ENCODE data around the gene GRM8.

Gene GRM8

DNA sequence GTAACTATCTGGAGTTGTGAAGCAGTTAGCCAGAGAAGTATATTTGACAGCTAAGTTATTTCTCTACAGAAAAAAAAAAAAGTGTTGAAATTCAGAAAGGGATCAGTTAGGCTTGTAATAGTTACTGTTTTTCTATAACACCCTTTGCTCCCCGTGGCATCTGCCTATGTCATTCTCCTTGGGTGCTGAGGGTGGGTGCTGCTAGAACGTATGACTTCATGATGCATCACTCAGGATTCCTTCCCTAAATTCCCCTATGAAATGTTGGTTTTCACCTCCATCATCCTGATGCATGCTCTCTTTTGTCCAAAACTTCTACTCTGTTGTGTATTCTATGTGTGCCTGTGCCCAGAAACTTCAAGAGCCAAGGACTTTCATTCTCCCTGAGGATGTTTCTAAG is 536.4 kb downstream of the GRM8 start:
- no peak for DNase-seq (ENCODE audit: low read depth)
- Histone ChIP-seq H3K27me3 (replicated peaks; ENCODE audit: control insufficient read depth, insufficient read depth, low read length) (no peaks in the 10 kb centered on the region), H3K9ac (ENCODE audit: low read length) (no peak overlapping the region), H3K9me3 (ENCODE audit: control insufficient read depth, low read length) (peaks cover 7% of the 10 kb centered on the region), H3K4me3 (ENCODE audit: low read length) (no peak overlapping the region), H3K4me1 (ENCODE audit: control insufficient read depth, insufficient read depth, low read length) (no peaks in the 10 kb centered on the region), H3K36me3 (ENCODE audit: control insufficient read depth, insufficient read depth, low read length, severe bottlenecking) (no peaks in the 10 kb centered on the region)

DNA sequence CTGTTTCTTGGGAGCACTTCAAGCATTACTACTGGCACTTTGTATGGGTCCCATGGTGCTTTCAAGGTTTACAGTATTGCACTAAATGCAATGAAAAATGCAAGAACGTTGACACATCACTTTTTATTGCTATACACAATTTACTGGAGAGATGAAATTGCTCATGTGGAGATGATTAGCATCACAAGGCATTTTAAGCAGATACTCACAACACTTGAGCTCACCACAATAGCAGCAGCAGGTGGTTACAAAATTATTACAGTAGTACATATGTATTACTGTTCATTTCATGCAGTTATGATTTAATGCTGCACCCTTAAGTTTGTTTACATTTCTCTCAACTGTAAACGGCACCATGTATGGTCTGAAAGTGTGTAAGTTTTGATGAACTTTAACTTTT is 537.7 kb downstream of the GRM8 start:
- DNase-seq (ENCODE audit: low read depth), result no peak
- H3K27me3 ChIP-seq (replicated peaks; ENCODE audit: control insufficient read depth, insufficient read depth, low read length), result no peaks in the 10 kb centered on the region
- H3K4me3 ChIP-seq (ENCODE audit: low read length), result no peak overlapping the region
- H3K9ac ChIP-seq (ENCODE audit: low read length), result no peak overlapping the region
- peaks cover 14% of the 10 kb centered on the region for H3K9me3 ChIP-seq (ENCODE audit: control insufficient read depth, low read length)
- no peaks in the 10 kb centered on the region for H3K36me3 ChIP-seq (ENCODE audit: control insufficient read depth, insufficient read depth, low read length, severe bottlenecking)
- H3K4me1 ChIP-seq (ENCODE audit: control insufficient read depth, insufficient read depth, low read length), result no peaks in the 10 kb centered on the region

DNA sequence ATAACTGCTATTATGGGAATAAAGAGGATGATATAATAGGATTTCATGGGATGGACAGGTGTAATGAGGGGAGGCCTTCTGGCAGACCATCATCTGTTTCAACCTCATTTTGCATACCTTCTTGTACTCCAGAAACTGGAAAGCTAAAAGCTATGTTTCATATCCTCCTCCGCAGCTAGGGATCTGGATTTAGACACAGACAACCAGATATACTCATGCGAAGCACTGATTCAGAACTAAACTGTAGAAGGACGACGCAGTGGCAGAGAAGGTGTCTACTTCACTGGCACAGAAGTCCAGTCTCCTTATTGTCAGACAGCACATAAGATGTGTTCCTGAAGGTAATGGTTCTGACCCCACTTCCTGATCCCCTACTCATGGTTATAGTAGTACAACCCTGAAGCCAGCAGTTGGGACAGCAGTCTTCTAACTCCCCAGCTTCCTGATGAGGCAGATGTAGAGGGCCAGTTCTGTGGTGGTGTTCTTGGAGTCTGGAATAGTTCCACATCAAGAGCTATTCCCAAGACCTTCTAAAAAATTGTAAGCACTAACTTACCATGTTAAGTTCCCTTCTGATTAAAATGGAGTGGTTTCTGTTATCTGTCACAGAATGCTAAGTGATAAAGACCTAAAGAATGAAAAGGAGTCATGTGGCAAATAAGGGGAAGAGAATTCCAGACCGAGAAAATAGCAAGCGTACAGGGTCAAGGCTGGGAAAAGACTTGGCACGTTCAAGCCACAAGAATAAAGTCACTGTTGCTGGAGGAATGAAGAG is 550.3 kb downstream of the GRM8 start:
- Histone ChIP-seq H3K9ac (ENCODE audit: low read length) (no peak overlapping the region), H3K27me3 (replicated peaks; ENCODE audit: control insufficient read depth, insufficient read depth, low read length) (no peaks in the 10 kb centered on the region), H3K36me3 (ENCODE audit: control insufficient read depth, insufficient read depth, low read length, severe bottlenecking) (no peaks in the 10 kb centered on the region), H3K9me3 (ENCODE audit: control insufficient read depth, low read length) (no peaks in the 10 kb centered on the region), H3K4me3 (ENCODE audit: low read length) (no peak overlapping the region), H3K4me1 (ENCODE audit: control insufficient read depth, insufficient read depth, low read length) (peaks cover 7% of the 10 kb centered on the region)
- DNase-seq (ENCODE audit: low read depth), result no peak

DNA sequence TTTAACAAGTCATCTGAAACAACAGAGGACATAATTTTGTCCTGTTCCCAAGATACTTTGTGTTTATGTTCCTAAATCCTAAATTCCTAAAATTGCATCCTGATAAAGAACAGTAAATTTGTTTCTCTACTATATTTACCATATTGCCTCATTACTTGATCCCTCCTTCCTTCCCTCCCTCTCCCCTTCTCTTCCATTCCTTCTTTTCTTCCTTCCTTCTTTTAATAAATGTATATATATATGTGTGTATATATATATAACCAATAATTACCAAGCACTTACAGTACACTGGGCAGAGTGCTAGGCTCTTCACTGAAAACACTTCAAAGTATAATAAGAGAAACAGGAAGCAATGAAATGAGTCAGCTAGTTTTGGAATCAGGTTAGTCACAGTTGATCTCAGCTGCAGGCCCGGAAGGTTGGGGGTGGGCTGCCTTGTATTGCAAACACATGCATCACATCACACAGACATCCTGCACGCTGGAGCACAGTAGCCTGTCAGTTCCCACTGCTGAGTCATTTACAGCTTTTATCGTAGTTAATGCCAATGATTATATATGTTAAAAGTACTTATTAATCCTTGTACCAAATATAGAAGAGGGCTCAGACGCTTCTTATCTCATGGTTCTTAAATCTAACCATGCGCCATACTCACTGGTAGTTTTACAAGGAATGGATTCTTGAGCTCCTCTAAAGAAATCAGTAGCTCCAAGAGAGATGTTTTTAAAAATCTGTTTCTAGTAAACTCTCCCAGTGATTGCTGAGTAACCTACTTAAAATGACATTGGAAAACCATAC is 551.7 kb downstream of the GRM8 start:
- Histone ChIP-seq H3K9ac (ENCODE audit: low read length) (peak overlapping the region; percentile 37), H3K9me3 (ENCODE audit: control insufficient read depth, low read length) (no peaks in the 10 kb centered on the region), H3K36me3 (ENCODE audit: control insufficient read depth, insufficient read depth, low read length, severe bottlenecking) (no peaks in the 10 kb centered on the region), H3K4me3 (ENCODE audit: low read length) (peak overlapping the region; percentile 39), H3K4me1 (ENCODE audit: control insufficient read depth, insufficient read depth, low read length) (peaks cover 7% of the 10 kb centered on the region), H3K27me3 (replicated peaks; ENCODE audit: control insufficient read depth, insufficient read depth, low read length) (no peaks in the 10 kb centered on the region)
- peak; percentile 44 for DNase-seq (ENCODE audit: low read depth)

DNA sequence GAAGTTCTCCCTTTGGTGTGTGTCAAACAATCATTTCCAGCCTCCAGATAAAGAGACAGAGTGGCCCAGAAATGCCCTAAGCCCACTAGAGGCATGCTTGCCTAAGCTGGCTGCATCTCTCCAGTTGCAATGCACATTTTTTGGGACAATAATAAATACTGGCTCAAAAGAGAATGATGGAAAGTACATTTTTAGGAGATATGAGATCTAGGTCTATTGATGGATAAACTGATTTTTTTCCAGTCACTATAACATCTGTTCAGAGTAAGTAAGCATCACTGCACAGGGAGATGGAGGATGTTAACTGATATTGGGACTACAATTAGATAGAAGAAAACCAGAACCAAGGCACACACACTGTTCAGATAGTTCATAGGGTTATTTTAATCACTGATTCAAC is 553.0 kb downstream of the GRM8 start:
- no peak for DNase-seq (ENCODE audit: low read depth)
- no peaks in the 10 kb centered on the region for H3K9me3 ChIP-seq (ENCODE audit: control insufficient read depth, low read length)
- no peak overlapping the region for H3K4me3 ChIP-seq (ENCODE audit: low read length)
- H3K9ac ChIP-seq (ENCODE audit: low read length), result no peak overlapping the region
- peaks cover 7% of the 10 kb centered on the region for H3K4me1 ChIP-seq (ENCODE audit: control insufficient read depth, insufficient read depth, low read length)
- H3K27me3 ChIP-seq (replicated peaks; ENCODE audit: control insufficient read depth, insufficient read depth, low read length), result no peaks in the 10 kb centered on the region
- H3K36me3 ChIP-seq (ENCODE audit: control insufficient read depth, insufficient read depth, low read length, severe bottlenecking), result no peaks in the 10 kb centered on the region

DNA sequence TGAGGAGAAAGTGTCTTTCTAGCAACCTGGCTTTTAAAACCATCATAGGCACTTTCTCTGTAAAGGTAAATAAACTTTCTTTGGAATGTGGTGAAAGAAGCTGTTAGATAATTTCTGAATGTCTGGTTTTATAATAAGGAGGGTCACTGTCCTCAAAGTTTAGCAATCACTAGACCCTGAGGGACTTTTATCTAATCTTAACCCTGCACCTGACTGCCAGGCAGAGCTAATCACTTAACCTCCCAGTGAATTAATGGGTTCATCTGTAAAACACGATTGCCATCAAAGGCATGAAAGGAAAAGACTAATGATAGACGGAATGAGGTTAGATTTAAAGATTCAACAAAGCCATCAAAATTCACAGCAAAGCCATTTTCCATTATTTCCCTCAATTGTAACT is 553.8 kb downstream of the GRM8 start:
- Histone ChIP-seq H3K4me3 (ENCODE audit: low read length) (no peak overlapping the region), H3K4me1 (ENCODE audit: control insufficient read depth, insufficient read depth, low read length) (peaks cover 7% of the 10 kb centered on the region), H3K9ac (ENCODE audit: low read length) (no peak overlapping the region), H3K9me3 (ENCODE audit: control insufficient read depth, low read length) (no peaks in the 10 kb centered on the region), H3K27me3 (replicated peaks; ENCODE audit: control insufficient read depth, insufficient read depth, low read length) (no peaks in the 10 kb centered on the region), H3K36me3 (ENCODE audit: control insufficient read depth, insufficient read depth, low read length, severe bottlenecking) (no peaks in the 10 kb centered on the region)
- DNase-seq (ENCODE audit: low read depth), result no peak

DNA sequence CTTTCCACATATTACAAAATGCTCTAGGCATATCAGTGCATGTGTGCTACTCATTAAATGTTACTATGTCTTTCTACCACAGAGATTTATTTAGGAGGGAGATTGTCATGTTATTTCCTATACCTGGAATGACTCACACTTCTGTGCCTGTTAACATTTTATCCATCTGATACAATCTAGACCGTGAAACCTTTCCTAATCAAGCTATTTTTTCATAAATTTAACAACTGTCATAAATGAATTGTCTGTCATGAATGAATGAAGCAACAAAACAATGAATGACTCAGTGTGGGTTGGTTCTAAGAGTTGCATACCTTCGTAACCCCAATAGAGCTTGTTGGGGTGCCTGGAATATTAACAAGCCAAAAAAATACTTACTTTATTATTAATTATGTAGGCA is 554.3 kb downstream of the GRM8 start:
- H3K9ac ChIP-seq (ENCODE audit: low read length), result no peak overlapping the region
- H3K9me3 ChIP-seq (ENCODE audit: control insufficient read depth, low read length), result no peaks in the 10 kb centered on the region
- H3K27me3 ChIP-seq (replicated peaks; ENCODE audit: control insufficient read depth, insufficient read depth, low read length), result no peaks in the 10 kb centered on the region
- H3K4me1 ChIP-seq (ENCODE audit: control insufficient read depth, insufficient read depth, low read length), result peaks cover 7% of the 10 kb centered on the region
- H3K4me3 ChIP-seq (ENCODE audit: low read length), result no peak overlapping the region
- no peaks in the 10 kb centered on the region for H3K36me3 ChIP-seq (ENCODE audit: control insufficient read depth, insufficient read depth, low read length, severe bottlenecking)
- no peak for DNase-seq (ENCODE audit: low read depth)

DNA sequence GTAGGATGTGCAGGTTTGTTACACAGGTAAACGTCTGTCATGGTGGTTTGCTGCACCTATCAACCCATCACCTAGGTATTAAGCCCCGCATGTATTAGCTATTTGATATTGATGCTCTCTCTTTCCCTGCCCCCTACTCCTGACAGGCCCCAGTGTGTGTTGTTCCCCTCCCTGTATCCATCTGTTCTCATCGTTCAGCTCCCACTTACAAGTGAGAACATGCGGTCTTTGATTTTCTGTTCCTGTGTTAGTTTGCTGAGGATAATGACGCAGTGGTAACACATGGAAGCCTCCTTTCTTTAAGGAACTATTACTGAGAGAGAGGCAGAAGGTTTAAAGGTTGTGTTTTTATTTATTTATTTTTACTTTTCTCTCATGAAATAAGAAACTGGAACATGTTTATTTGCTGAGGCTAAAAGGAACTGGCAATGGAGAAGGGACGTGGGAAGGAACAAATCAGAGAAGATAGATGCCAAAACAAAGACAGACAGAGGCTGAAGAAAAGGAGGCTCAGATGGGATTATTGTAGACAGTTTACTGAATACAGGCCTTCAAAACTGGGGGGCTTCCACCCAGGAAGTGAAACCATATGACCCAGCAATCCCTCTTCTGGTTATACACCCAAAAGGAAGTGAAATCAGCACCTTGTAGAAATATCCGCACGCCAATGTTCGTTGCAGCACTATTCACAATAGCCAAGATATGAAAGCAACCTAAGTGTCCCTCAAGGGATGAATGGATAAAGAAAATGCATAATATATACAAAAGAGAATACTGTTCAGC is 556.3 kb downstream of the GRM8 start:
- no peaks in the 10 kb centered on the region for H3K9me3 ChIP-seq (ENCODE audit: control insufficient read depth, low read length)
- H3K9ac ChIP-seq (ENCODE audit: low read length), result no peak overlapping the region
- peaks cover 7% of the 10 kb centered on the region for H3K4me1 ChIP-seq (ENCODE audit: control insufficient read depth, insufficient read depth, low read length)
- DNase-seq (ENCODE audit: low read depth), result no peak
- H3K4me3 ChIP-seq (ENCODE audit: low read length), result no peak overlapping the region
- H3K27me3 ChIP-seq (replicated peaks; ENCODE audit: control insufficient read depth, insufficient read depth, low read length), result no peaks in the 10 kb centered on the region
- no peaks in the 10 kb centered on the region for H3K36me3 ChIP-seq (ENCODE audit: control insufficient read depth, insufficient read depth, low read length, severe bottlenecking)

DNA sequence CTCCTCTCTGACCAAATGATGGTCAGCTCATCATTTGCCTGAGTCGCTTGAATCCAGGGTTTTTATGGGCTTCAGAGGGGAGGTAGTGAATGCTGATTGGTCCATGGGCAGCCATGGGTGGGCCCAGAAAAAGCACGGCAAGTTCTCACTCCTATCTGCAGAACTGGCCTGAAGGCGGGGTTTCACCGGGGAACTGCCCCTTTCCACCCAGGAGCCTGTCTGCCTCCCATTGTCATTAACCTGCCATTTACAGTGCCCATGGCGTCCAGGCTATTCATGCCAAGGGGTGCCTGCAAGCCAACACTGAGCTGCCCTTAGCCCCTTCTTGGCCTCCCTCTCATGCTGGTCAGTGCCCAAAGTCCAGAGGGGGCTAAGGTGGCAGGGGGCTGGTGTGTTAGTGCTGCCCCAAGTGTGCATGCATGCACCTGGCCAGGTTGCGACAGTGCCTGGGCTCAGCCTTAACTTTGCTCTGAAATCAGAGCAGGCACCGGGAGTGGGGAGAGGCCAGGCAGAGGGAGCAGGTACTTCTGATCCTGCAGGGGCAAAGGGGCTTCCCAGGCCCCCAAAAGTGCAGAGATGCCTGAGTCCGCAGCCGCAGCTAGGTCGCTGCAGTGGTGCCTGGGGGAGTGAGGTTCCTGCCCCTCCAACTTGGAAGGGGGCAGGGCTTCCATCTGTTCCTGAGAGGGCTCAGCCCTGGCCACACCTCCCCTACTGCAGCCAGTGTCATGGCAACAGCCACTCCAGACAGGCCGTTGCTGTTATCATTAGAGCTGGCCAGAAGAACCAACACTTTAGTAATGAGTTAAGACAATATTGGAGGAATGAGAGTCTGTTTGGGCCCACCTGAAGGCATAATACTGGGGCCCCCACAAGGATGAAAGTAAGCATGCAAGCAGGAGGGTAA is 561.6 kb downstream of the GRM8 start:
- DNase-seq (ENCODE audit: low read depth), result no peak
- Histone ChIP-seq H3K36me3 (ENCODE audit: control insufficient read depth, insufficient read depth, low read length, severe bottlenecking) (no peaks in the 10 kb centered on the region), H3K9me3 (ENCODE audit: control insufficient read depth, low read length) (no peaks in the 10 kb centered on the region)

DNA sequence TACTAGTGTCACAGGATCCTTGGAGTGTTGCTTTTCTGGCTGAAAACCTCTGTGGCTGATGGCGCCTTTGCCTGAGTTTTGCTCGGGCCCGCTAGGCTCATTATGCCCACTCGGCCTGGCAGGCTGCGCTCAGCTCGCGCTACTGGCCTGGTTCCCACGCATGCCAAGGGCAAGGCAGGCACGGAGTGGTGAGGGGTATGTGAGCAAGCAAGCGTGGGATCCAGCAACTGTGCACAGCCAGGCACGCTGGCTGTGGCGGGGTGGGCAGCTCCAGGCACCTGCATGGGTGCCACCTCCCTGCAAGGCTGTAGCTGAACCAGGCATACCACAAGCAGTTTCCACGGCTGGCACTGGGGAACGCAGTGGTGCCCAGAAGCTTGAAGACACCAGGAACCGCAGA is 562.6 kb downstream of the GRM8 start:
- Histone ChIP-seq H3K9me3 (ENCODE audit: control insufficient read depth, low read length) (no peaks in the 10 kb centered on the region), H3K4me3 (ENCODE audit: low read length) (no peak overlapping the region), H3K36me3 (ENCODE audit: control insufficient read depth, insufficient read depth, low read length, severe bottlenecking) (no peaks in the 10 kb centered on the region), H3K9ac (ENCODE audit: low read length) (no peak overlapping the region), H3K4me1 (ENCODE audit: control insufficient read depth, insufficient read depth, low read length) (no peaks in the 10 kb centered on the region), H3K27me3 (replicated peaks; ENCODE audit: control insufficient read depth, insufficient read depth, low read length) (peaks cover 2% of the 10 kb centered on the region)
- DNase-seq (ENCODE audit: low read depth), result no peak

More for the DNA sequence above, 561.6 kb downstream of the GRM8 start:
- peaks cover 2% of the 10 kb centered on the region for H3K27me3 ChIP-seq (replicated peaks; ENCODE audit: control insufficient read depth, insufficient read depth, low read length)
- no peak overlapping the region for H3K4me3 ChIP-seq (ENCODE audit: low read length)
- H3K9ac ChIP-seq (ENCODE audit: low read length), result no peak overlapping the region
- no peaks in the 10 kb centered on the region for H3K4me1 ChIP-seq (ENCODE audit: control insufficient read depth, insufficient read depth, low read length)
